Inflammatory macrophage treated with lipopolysaccharide for 4 hours (primary cell): ENCODE data around the gene HIVEP3.

Source experiments
- DNase-seq: peaks from one replicate; pipeline ENCODE4 v3.0.0-alpha.2; 2020

The HIVEP3 gene

GRCh38 chr1:41488040-41488951 is 430.4 kb downstream of the HIVEP3 start:
- DNase-seq: no peak

DNA sequence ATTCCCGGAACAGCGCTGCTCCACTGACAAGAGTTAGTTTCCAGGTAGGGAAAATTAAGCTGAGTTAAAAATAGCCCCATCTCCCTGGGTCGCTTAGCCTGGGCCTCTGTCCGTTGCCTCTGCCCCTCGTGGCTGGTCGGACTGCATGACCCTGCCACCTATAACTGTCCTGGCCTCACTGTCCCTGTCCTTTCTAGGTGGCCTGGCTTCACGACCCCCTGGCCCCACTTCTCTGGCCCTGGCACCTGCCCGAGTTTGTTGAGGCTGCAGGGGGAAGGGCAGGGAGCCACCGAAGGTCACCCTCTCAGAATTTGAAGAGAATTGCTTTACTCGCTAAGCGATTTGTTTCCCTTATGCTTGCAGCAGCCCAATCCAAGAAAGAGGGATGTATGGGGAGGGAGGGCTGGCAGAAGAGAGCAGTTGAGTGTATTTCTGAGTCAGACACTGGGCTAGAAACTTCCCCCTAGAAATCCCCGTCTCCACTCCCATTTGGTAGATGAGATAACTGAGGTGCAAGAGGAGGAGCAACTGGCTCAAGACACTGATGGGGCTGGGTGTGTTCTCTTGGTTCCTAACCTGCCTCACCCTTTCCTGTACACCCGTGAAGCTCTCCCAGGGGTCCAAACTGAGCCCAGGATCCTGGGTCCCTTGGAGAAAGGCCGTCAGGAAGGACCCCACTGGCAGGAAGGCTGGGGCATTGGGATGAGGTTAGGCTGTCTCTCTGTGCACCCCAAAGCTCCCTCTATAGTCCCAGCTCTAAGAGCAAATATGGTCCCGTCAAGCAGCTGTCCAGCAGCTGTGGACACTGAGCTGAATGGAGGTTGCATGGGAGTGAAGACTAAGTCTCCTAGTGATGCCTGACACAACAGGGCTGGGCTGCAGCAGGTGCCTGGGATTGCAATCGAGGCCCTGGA is 431.3 kb downstream of the HIVEP3 start:
- DNase-seq: peak; percentile 57

DNA sequence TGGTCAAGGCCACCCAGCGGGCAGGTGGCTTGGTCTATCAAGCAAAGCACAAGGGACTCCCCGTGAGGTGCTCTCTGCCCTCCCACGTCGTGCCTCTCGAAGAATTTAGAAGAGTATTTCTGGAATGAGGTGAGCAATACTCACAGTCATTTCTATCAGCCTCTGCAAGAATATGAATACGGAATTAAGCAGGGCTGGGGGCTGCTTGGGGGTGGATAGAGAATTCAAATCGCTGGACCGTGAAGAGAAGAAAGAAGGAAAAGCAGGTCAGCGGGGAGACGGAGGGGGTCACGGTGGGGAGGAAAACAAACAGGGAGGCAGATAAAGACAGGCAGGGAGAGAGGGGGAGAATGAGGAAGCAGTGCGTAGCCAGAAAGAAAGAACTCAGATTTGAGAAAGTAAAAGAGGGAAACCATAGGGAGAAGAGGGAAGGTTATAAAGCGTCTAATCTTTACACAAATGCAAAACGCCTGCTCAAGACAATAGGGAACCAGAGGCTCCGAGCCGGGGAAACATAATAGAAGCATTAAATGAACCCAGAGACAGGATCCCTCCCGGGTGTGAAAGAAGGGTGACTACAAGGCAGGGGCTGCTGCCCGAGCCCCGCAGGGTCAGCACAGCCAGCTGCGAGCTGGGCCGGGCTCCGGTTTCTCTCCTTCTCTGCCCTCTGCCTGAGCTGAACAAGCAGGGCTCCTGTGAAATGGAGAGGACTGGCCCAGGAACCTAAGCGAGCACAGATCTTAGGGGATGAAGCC is 432.2 kb downstream of the HIVEP3 start:
- peak; percentile 36 for DNase-seq

DNA sequence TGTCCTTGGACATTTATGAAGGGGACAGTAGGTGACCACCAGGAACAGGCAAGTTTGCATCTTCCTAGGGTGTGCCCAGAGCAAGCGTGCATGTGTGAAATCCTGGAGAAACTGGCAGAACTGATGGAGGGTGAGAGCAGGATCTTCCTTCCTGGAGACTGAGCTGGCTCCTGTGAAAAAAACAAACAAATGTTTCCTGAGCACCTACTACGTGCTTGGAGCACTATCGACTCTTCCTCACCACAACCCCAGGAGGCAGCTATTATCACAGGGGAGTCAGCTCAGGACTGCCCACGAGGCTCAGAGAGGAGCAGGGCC is 432.7 kb downstream of the HIVEP3 start:
- no peak for DNase-seq

DNA sequence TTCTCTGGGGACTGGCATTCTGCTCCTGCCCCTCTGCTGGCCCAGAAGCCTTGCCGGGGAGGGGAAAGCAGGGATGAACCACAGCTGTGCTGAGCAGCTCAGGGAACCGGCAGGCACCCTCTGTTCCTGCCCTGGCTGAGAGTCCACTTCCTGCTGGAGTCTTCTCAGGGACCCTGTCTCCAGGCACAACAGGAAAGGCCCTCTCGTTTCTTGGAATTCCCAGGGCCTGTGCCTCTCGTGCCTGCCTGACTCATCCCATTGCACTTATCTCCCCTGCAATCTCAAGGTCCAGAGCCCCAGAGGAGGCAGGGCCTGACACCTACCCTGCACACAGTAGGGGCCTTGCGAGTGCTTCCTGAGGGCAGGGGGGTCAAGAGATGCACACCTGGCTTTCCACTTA is 433.1 kb downstream of the HIVEP3 start:
- DNase-seq: no peak

- no peak for DNase-seq
These were observed 434.1 kb downstream of the HIVEP3 start, which contains the start of gene EDN2 for GRCh38 chr1:41484402-41485241. Gene EDN2, minus strand, starts transcription at chr1:41484683. Its CDS starts 82 bp downstream, at chr1:41484601.

- no peak for DNase-seq
These were observed 434.7 kb downstream of the HIVEP3 start for GRCh38 chr1:41483960-41484401.

- DNase-seq: no peak
These were observed 435.5 kb downstream of the HIVEP3 start for GRCh38 chr1:41483001-41483850.

GRCh38 chr1:41482001-41482765 is 436.5 kb downstream of the HIVEP3 start:
- no peak for DNase-seq

GRCh38 chr1:41481109-41481775 is 437.5 kb downstream of the HIVEP3 start:
- DNase-seq: no peak

GRCh38 chr1:41480204-41481108 is 438.3 kb downstream of the HIVEP3 start:
- no peak for DNase-seq

GRCh38 chr1:41479808-41480160 is 438.9 kb downstream of the HIVEP3 start:
- DNase-seq: no peak

GRCh38 chr1:41479000-41479807 is 439.5 kb downstream of the HIVEP3 start:
- no peak for DNase-seq

- DNase-seq: peak; percentile 11
These were observed 440.5 kb downstream of the HIVEP3 start for GRCh38 chr1:41478118-41478748.

DNA sequence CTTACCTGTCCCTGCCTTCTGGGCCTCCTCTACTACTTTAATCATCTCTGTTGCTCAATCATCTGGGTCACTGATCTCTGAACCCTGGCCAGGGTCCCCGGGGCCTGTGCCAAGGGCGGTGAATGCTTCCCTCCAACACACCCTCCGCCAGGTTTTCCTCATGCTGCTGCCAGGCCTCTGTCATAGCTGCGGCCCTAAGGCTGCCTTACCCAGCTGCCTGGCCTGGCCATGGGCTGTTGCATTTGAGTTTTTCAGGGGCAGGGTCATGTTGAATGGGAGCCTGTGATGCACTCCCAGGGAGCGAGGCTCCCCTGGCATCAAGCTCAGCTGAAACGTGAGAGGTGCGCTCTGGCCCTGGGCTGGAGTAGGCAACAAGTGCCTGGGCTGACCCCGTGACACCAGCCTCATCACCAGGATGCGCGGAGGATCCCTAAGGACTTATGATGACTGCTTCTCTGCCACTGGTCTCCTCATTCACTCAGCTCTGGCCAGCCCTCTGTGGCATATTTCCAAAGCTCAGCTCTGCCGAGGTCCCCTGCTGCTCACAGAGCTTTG is 441.8 kb downstream of the HIVEP3 start:
- no peak for DNase-seq

DNA sequence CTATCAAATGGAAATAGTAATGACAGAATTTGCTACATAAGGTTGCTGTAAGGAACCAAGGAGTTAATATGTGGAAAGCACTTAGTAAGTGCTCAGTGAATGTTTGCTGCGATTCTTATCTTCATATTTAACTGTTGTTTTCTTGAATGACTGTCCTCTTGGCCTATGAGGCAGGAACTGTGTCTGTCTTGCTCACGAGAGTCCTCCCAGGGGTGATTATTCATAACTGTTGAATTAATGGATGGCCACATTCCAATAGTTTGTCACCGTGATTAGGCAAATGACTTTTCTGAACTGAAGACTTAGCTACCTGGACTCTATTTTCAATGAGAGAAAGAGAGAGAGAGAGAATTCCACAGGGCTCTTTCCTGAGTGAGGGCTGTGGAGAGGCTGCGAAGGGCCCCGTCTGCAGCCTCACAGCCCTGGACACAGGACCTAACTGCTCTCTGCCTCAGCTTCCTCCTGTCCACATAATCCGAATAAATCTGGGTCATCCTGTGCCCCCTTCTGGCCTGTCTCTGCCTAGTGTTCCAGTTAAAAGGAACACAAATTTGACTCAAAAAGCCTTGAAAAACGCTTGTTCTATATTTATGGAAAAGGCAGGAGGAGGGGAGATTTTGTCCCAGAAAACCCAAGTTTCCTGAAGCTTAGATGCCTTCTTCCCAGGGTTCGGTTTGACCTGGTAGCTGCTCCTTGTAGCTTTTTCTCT is 442.7 kb downstream of the HIVEP3 start:
- DNase-seq: no peak
